Heart right ventricle (tissue), 16 donors: ENCODE measurements around the gene ITGAX. TPM values are rescaled to one million over a fixed set of nuclear protein-coding genes. Genes with fewer than 3 reads are reported as not detected.

Experiments
- ATAC-seq, 8 donors: fragments of 200-7000 bp; cut with Tn5 transposase; one replicate each; pipeline ENCODE4 v1.9.1; 2020; ENCODE audit warnings: mild to moderate bottlenecking in 8 of 8, moderate library complexity in 8 of 8, moderate number of reproducible peaks in 1 of 8
- DNase-seq, 2 donors: peaks; one replicate each; pipeline ENCODE4 v3.0.0-alpha.2; 2020
- H3K27ac ChIP-seq, 10 donors: fragments of 200-600 bp; sonication (generic) in 2 of 10; one replicate each; pipeline versions ENCODE4 v1.5.0 to v1.8.0; 2020 to 2022; ENCODE audit warnings: mild to moderate bottlenecking in 3 of 10
- H3K27me3 ChIP-seq, 7 donors: fragments of 200-600 bp; one replicate each; pipeline ENCODE4 v1.8.0; 2021 to 2022; ENCODE audit warnings: mild to moderate bottlenecking in 2 of 7
- H3K36me3 ChIP-seq, 9 donors: fragments of 200-600 bp; sonication (generic) in 1 of 9; one replicate each; pipeline versions ENCODE4 v1.5.0 to v1.8.0; 2020 to 2022; ENCODE audit warnings: mild to moderate bottlenecking in 2 of 9
- H3K4me1 ChIP-seq, 9 donors: fragments of 200-600 bp; sonication (generic) in 1 of 9; one replicate each; pipeline versions ENCODE4 v1.5.0 to v1.8.0; 2020 to 2022; ENCODE audit warnings: mild to moderate bottlenecking in 4 of 9
- H3K4me3 ChIP-seq, 10 donors: fragments of 200-600 bp; sonication (generic) in 2 of 10; one replicate each; pipeline versions ENCODE4 v1.5.0 to v1.8.0; 2020 to 2022; ENCODE audit warnings: mild to moderate bottlenecking in 7 of 10, moderate library complexity in 2 of 10
- H3K9me3 ChIP-seq, 11 donors: fragments of 200-600 bp in 10 of 11; sonication (generic) in 2 of 11; one replicate each; pipeline versions ENCODE4 v1.5.0 to v1.8.0; 2013 to 2022; ENCODE audit warnings: mild to moderate bottlenecking in 2 of 11, control low read depth in 1 of 11, moderate library complexity in 1 of 11
- CTCF ChIP-seq, 9 donors: fragments of 200-600 bp; sonication (generic) in 2 of 9; IDR thresholded peaks; one replicate each; pipeline versions ENCODE4 v1.5.0 to v1.8.0; 2021 to 2022; ENCODE audit warnings: antibody characterized with exemption in 9 of 9, mild to moderate bottlenecking in 5 of 9, moderate library complexity in 1 of 9
- WGBS, 2 donors: extraction: QIAGEN DNeasy Blood & Tissue Kit; methylation state at CpG; one replicate each; pipeline ENCODE4 v1.1.7; 2013; ENCODE audit warnings: inconsistent platforms in 1 of 2; 5-methylcytosine and 5-hydroxymethylcytosine counted together
- intact Hi-C, 10 donors: fragments of 100-400 bp; cut with DNase I; formaldehyde crosslinking; loops; one replicate each; pipeline versions ENCODE4 v1.11.1 to v1.14.2; 2022
- polyA plus RNA-seq, 2 donors: library from polyadenylated mRNA; stranded (reverse); fragments of 200-250 nt; gene quantifications; one replicate each; pipeline ENCODE4 v1.2.3, GENCODE V29; 2013
- total RNA-seq, 10 donors: library from RNA; stranded (reverse); fragmentation: NEBNext Ultra II Directional in 3 of 10; extraction: Animal tissue kit (Norgen Biotek cat#: 25700) in 3 of 10; gene quantifications; one replicate each; pipeline versions ENCODE4 v1.2.1 to v1.2.4, GENCODE V29; 2021 to 2023
- donor health status: Arrhythmogenic right ventricular cardiomyopathy.
- donor health status: ischemic (EF 13 %, LVEDD 7.1; RV severe dilation, severe dysfunction).
- donor health status: healthy with polysubstance abuse.
- donor health status: DM: no; HTN: yes; CAD: no.
- donor health status: DM: no; HTN: no; CAD: no.
- donor health status: ischemic (EF 25% LVEDD 6.9; RV normal size, moderate dysfunction).
- donor health status: ischemic (EF 25% LVEDD 5.7; RV mildly dilated, moderate dysfunction).
- donor health status: healthy.
- donor health status: DM: yes; HTN: yes; CAD: no.
- donor health status: Ischemic cardiomyopathy.
- donor health status: ischemic (EF 35%, LVEDD 5.7; RV mildly dilated, moderate dysfunction).
- donor health status: nonischemic (EF 11% LVEDD 7.7; RV severe dilation, severe dysfunction).
- donor health status: DM: yes; HTN: yes; CAD: no.
- donor health status: PGD.
- donor health status: ischemic (EF 29% LVEDD 5.4; RV normal size, mild dysfunction).
- donor health status: nonischemic (EF 23%, LVEDD 6.1; RV moderate dilation, normal function).

The ITGAX gene
- total and polyA plus RNA-seq, 12 donors: 0.79 to 18.5 (median 1.9) TPM

- H3K27me3 ChIP-seq: peaks cover 0 to 21% (median 5%) of the 10 kb centered on the region in 7 donors
- no peak for DNase-seq
- H3K4me1 ChIP-seq: peaks cover 0 to 21% (median 0%) of the 10 kb centered on the region in 9 donors
- intact Hi-C loops: no loop called here
- no peak overlapping the region for H3K4me3 ChIP-seq
- no peak for TF ChIP-seq CTCF (IDR thresholded peaks at IDR 0.05)
- ATAC-seq: no peak
- H3K36me3 ChIP-seq: no peaks in the 10 kb centered on the region
- WGBS, 2 donors: 79 to 83% methylated on average over 16 to 18 of the region's 18 CpGs
- H3K27ac ChIP-seq: no peak overlapping the region
- peaks cover 0 to 10% (median 0%) of the 10 kb centered on the region in 11 donors for H3K9me3 ChIP-seq
Measured at GRCh38 chr16:31397096-31397660, 42.2 kb downstream of the ITGAX start.

GRCh38 chr16:31397701-31398100, 42.7 kb downstream of the ITGAX start:
- no peak for DNase-seq
- Histone ChIP-seq H3K27ac (no peak overlapping the region), H3K27me3 (peaks cover 0 to 21% (median 5%) of the 10 kb centered on the region in 7 donors), H3K4me1 (peaks cover 0 to 21% (median 0%) of the 10 kb centered on the region in 9 donors), H3K36me3 (no peaks in the 10 kb centered on the region), H3K9me3 (peaks cover 0 to 10% (median 0%) of the 10 kb centered on the region in 11 donors), H3K4me3 (no peak overlapping the region)
- no peak for TF ChIP-seq CTCF (IDR thresholded peaks at IDR 0.05)
- ATAC-seq: no peak
- 67 to 74% methylated on average over 9 of the region's 9 CpGs for WGBS, 2 donors
- intact Hi-C loops: no loop called here

- no peak for DNase-seq
- no peak for ATAC-seq
- TF ChIP-seq CTCF (IDR thresholded peaks at IDR 0.05): no peak
Measured at GRCh38 chr16:31400191-31400590, 45.2 kb downstream of the ITGAX start.

GRCh38 chr16:31401436-31401835, 46.5 kb downstream of the ITGAX start:
- no peak for TF ChIP-seq CTCF (IDR thresholded peaks at IDR 0.05)
- Histone ChIP-seq H3K4me1 (peaks cover 0 to 20% (median 0%) of the 10 kb centered on the region in 9 donors), H3K27ac (no peak overlapping the region), H3K27me3 (peaks cover 0 to 11% (median 0%) of the 10 kb centered on the region in 7 donors), H3K9me3 (peaks cover 0 to 10% (median 0%) of the 10 kb centered on the region in 11 donors), H3K4me3 (no peak overlapping the region), H3K36me3 (no peaks in the 10 kb centered on the region)
- intact Hi-C loops: loop anchor here in 1 of 10 donors (10.0 kb wide), 1 partner anchor 147 kb away; the partner anchor contains the start of gene ITGAM
- 72 to 76% methylated on average over 11 of the region's 11 CpGs for WGBS, 2 donors
- ATAC-seq: no peak
- no peak for DNase-seq

More at GRCh38 chr16:31400191-31400590, 45.2 kb downstream of the ITGAX start:
- intact Hi-C loops: loop anchor here in 1 of 10 donors (10.0 kb wide), 1 partner anchor 145 kb away; the partner anchor contains the start of gene ITGAM
- peaks cover 0 to 21% (median 0%) of the 10 kb centered on the region in 7 donors for H3K27me3 ChIP-seq
- no peak overlapping the region for H3K4me3 ChIP-seq
- no peaks in the 10 kb centered on the region for H3K36me3 ChIP-seq
- H3K27ac ChIP-seq: no peak overlapping the region
- peaks cover 0 to 10% (median 0%) of the 10 kb centered on the region in 11 donors for H3K9me3 ChIP-seq
- WGBS, 2 donors: 78 to 82% methylated on average over 2 of the region's 2 CpGs
- H3K4me1 ChIP-seq: peaks cover 0 to 27% (median 0%) of the 10 kb centered on the region in 9 donors
